ENCODE results near the gene XCL2. TPM values are rescaled to one million over a fixed set of nuclear protein-coding genes. Genes with fewer than 3 reads are reported as not detected.
"Not testable (repeated sequence)": the region's sequence is repeated elsewhere in the genome, so short reads cannot be mapped to it uniquely, and the experiment has no call there.

Gene XCL2, protein sequence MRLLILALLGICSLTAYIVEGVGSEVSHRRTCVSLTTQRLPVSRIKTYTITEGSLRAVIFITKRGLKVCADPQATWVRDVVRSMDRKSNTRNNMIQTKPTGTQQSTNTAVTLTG
- total RNA-seq (2021; ENCODE audit: unreplicated experiment) (not detected), Bru-seq, nascent RNA (not detected), BruChase-seq, experiment 1, labeled RNA remaining after a 2-hour chase (not detected), BruChase-seq, experiment 2, labeled RNA remaining after a 6-hour chase (not detected)
- not detected for polyA plus RNA-seq (2012; ENCODE audit: insufficient read length)
- long read RNA-seq, result 0 reads

DNA sequence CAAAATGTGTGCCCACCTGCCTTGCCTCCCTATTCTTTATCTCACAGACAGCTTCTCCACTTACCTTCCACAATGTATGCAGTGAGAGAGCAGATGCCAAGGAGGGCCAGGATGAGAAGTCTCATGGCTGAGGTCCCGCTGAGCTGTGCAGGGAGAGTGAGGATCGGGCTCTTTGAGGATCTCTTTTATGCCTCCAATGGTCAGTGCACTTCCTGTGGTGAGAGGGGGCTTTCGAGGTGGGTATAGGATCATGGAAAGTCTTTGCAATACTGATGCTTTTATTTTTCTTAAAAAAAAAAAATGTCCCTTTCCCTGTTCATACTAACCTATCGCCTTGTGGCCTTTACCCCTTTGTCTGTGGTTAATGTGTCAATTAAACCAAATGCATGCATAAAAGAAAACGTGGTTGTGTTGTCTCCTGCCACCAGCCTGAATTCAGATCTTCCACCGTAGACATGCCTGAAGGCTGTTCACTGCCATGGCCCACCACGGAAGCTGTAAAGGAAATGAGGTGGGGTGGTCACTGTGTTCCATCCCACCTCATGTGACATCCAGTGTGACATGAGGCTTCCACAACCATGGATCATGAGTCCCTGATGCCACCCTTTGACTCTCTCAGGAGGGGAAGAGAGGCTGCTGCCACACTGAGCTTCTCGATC lies at the start of gene XCL2:
XCL2 (minus strand) TSS at position 158 of the 659 bp plus-strand sequence; CDS start at position 125, 33 bp downstream.
- H3K9me3 ChIP-seq (ENCODE audit: control insufficient read depth, insufficient read depth, low read depth, low read length); BruUV-seq (replicated peaks); intact Hi-C loops (cut with micrococcal nuclease; ENCODE audit: unreplicated experiment); H3K4me1 ChIP-seq (ENCODE audit: control insufficient read depth, insufficient read depth, low read length); H3K36me3 ChIP-seq (ENCODE audit: control insufficient read depth, insufficient read depth, low read length); ATAC-seq; in situ Hi-C loops (cut with HindIII; ENCODE audit: low pct_unique_long_range_greater_than_20kb, low sequenced_read_pairs); DNase-seq (ENCODE audit: low read depth, low spot score); CTCF ChIA-PET; POLR2A ChIA-PET; H3K27me3 ChIP-seq (ENCODE audit: control insufficient read depth, insufficient read depth, low read length); H3K4me3 ChIP-seq (ENCODE audit: low read depth in 2 of 2, low read length in 2 of 2); H3K27ac ChIP-seq (ENCODE audit: low read length): not testable (repeated sequence)

- in situ Hi-C loops (cut with HindIII; ENCODE audit: low pct_unique_long_range_greater_than_20kb, low sequenced_read_pairs), result no loop called here
- DNase-seq (ENCODE audit: low read depth, low spot score), result no peak
- no peak for ATAC-seq
- no peaks in the 10 kb centered on the region for H3K4me1 ChIP-seq (ENCODE audit: control insufficient read depth, insufficient read depth, low read length)
- POLR2A ChIA-PET, result no interaction called here
- intact Hi-C loops (cut with micrococcal nuclease; ENCODE audit: unreplicated experiment), result no loop called here
- H3K9me3 ChIP-seq (ENCODE audit: control insufficient read depth, insufficient read depth, low read depth, low read length), result no peaks in the 10 kb centered on the region
- H3K27me3 ChIP-seq (ENCODE audit: control insufficient read depth, insufficient read depth, low read length), result peaks cover 6% of the 10 kb centered on the region; the same call in 1 of the 2 replicates
- no peak overlapping the region for H3K4me3 ChIP-seq (ENCODE audit: low read depth in 2 of 2, low read length in 2 of 2)
- BruUV-seq (replicated peaks), result no TSS peak
- H3K36me3 ChIP-seq (ENCODE audit: control insufficient read depth, insufficient read depth, low read length), result no peaks in the 10 kb centered on the region
- TF ChIP-seq REST (IDR thresholded peaks at IDR 0.05; ENCODE audit: insufficient read depth in 1 of 2, low read depth in 2 of 2, low read length in 1 of 2) (no peak), TCF7L2 (IDR thresholded peaks at IDR 0.05; ENCODE audit: low read depth, low read length) (no peak), POLR2AphosphoS5 (IDR thresholded peaks at IDR 0.05; ENCODE audit: low read depth, low read length) (no peak), SIN3A (IDR thresholded peaks at IDR 0.05; ENCODE audit: borderline replicate concordance, insufficient read depth, low read depth, low read length) (no peak)
- TF ChIP-seq, protein P1, sequence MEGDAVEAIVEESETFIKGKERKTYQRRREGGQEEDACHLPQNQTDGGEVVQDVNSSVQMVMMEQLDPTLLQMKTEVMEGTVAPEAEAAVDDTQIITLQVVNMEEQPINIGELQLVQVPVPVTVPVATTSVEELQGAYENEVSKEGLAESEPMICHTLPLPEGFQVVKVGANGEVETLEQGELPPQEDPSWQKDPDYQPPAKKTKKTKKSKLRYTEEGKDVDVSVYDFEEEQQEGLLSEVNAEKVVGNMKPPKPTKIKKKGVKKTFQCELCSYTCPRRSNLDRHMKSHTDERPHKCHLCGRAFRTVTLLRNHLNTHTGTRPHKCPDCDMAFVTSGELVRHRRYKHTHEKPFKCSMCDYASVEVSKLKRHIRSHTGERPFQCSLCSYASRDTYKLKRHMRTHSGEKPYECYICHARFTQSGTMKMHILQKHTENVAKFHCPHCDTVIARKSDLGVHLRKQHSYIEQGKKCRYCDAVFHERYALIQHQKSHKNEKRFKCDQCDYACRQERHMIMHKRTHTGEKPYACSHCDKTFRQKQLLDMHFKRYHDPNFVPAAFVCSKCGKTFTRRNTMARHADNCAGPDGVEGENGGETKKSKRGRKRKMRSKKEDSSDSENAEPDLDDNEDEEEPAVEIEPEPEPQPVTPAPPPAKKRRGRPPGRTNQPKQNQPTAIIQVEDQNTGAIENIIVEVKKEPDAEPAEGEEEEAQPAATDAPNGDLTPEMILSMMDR (IDR thresholded peaks at IDR 0.05), result no peak
- H3K27ac ChIP-seq (ENCODE audit: low read length), result no peak overlapping the region
- CTCF ChIA-PET, result no interaction called here
Measured at GRCh38 chr1:168591641-168592250, 47.9 kb upstream of the XCL2 start.

All from Panc1 (cell line).